ENCODE data around the gene CISH.

- TF ChIP-seq CTCF (IDR thresholded peaks at IDR 0.05) (no peak), REST (IDR thresholded peaks at IDR 0.05; ENCODE audit: insufficient read depth in 1 of 2, low read depth in 2 of 2, low read length in 1 of 2) (no peak), POLR2AphosphoS5 (IDR thresholded peaks at IDR 0.05; ENCODE audit: low read depth, low read length) (no peak), TCF7L2 (IDR thresholded peaks at IDR 0.05; ENCODE audit: low read depth, low read length) (no peak), SIN3A (IDR thresholded peaks at IDR 0.05; ENCODE audit: borderline replicate concordance, insufficient read depth, low read depth, low read length) (no peak)
Measured at GRCh38 chr3:50580683-50581458, 30.7 kb downstream of the CISH start.
